NCI-H1092 treated with DMSO at 0.1 percent for 48 hours (cell line): ENCODE results near the gene PTPRN2.
"Not testable (repeated sequence)": the region's sequence is repeated elsewhere in the genome, so short reads cannot be mapped to it uniquely, and the experiment has no call there.

Experiments used
- DNase-seq: peaks from one replicate; lab custom pipeline; 2025; lab: John Stamatoyannopoulos, UW

The PTPRN2 gene

DNA sequence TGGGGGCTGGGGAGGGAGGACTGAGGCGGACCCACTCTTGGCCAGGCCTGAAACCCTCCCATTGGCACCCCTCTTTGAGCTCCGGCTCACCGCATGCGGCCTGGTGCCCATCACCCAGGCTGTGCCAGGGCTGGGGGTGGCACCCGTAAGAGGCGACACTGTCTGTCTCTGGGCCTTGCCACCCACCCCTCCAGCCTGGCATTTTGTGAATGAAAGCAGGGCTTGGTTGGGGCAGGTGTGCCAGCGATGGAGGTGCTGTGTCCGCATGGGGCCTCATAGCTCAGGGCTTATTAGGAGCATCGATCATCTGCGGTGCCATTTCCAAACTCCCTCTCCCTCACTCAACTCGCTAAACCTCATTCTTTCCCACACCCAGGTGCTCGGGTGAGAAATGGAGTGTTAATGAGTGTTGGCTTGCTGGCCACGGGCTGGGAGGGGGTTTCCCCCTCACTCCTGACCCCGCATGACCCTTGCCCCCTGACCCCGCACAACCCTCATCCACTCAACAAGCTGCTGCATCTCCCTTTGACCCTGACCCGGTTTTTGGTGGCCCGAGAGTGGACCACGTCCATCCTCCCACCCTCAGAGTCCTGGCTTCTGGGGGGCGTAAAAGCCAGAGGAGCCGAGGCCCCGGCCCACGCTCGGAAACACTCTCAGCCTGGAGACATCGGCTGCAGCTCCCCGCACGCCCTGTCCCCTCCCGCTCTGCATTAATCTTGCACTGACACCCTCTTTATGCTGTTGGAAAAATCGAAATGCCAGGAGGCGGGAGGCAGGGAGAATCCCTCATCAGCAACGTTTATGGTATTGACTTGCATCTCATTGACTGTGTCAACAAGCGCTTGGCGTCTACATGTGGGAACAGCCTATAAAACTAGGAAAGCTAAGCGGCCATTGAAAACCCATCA, 1089.6 kb downstream of the PTPRN2 start:
- DNase-seq: no peak

DNA sequence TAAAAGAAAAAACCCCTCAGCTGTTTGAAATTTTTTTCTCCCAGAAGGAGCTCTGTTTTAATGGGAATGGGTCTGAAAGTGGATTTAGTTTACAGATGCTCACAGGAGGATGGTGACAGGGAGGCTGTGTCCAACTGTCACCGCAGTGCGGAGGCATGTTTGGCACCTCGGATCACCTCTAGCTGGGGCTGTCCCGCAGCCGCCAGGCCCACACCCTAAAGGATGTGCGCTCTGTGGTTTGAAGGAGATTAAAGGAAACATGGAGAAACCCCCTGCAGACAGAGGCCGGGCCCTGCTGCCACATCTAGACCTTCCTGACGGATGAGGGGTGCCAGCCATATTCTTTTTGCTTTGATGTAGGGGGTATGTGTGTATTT, 1090.3 kb downstream of the PTPRN2 start:
- no peak for DNase-seq

DNA sequence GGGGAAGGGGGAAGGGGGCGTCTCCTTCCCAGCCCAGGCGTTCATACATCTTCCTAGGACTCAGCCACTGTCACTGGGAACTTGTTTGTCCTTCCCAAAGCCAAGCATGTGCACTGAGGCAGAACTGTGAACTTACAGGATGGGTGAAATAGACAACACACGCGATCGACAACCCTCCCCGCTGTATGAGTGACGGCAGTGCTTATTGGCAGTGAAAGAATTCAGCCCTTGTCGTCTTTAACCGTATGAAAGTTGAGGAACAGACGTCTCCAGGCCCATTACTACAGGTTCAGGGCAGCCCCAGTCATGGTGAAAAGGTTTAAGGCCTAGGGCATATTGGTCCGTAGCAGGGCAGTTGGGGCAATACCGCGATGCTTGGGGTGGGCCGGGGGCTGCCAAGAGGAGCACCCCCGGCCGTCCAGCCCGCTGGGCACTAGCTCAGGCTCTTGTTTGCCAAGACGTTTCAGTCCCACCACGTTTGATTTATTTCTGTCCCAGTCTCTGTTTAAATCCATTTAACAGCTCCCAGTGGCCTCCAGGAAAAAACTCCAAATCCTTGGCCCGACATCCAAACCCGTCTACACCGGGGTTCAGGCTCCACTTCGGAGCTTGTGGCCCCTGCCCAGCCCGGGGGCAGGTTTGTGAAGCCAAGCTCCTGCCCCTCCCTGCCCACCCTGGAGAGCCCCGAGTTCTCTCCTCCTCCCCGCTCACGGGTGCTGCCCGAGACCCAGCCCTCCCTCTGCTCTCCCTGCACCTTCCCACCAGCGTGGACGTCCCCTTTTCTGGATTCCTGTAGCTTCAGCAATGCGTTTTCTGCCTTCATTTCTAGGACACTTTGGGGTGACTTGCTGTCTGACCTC, 1091.0 kb downstream of the PTPRN2 start:
- no peak for DNase-seq

DNA sequence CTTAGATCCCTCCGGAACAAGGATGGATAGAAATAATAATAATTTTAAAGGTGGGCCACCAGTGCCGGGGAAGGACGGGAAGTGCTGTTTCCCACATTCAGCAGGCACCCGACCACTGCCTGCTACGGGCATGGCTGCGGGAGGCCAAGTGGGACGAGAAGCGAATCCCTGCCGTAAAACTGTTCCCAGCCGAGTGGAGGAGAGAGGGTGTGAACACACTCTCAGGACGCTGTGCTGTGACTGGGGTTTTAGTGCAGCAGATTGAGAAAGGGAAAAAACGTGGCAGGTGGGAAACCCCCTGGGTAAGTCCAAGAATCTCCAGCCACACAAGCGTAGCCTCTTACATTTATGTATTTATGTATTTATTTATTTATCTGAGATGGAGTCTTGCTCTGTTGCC, 1092.0 kb downstream of the PTPRN2 start:
- no peak for DNase-seq

DNA sequence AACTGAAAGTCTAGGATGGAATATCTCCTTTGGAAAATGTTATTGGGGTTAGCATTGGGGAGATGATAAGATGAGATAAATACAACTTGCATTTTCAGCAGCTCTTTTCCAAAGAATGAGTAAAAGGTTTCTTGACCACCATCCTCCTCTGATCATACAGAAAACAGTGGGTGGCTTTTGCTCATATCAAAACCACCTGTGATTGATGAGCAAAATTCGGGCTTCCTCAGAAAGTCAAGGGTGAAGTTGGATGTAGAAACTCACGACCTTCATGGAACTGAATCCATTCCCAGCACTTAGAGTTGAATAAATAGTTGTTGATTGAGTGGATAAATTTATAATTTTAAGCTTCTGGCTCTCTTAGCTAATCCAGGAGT, 1092.5 kb downstream of the PTPRN2 start:
- DNase-seq: no peak

DNA sequence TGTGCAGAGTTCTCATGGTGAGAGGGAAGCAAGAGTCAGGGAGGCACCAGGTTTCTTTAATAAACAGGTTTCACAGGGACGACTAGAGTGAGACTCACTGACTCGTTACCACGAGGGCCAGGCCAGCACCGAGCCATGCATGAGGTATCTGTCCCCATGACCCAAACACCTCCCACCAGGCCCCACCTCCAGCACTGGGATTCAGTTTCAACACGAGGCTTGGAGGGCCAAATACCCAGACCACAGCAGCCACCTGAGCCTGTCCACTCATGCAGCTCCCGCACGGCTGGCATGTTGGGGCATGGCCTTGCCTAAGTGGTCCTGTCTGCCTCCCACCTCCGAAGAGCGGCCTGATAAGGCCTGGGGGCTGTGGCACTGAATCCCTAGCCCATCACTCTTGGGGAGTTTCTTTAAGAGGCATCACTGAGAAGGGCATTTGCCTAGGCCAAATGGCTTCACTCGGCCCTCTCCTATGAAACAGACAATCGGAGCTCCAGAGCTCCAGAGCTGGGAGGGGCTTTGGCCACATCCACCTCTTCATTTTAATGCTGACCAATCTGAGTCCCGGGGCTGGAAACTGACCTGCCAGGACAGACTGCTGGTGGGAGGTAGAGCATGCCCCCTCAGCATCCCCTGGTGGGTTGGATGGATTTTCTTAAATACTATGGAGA, 1093.0 kb downstream of the PTPRN2 start:
- no peak for DNase-seq

DNA sequence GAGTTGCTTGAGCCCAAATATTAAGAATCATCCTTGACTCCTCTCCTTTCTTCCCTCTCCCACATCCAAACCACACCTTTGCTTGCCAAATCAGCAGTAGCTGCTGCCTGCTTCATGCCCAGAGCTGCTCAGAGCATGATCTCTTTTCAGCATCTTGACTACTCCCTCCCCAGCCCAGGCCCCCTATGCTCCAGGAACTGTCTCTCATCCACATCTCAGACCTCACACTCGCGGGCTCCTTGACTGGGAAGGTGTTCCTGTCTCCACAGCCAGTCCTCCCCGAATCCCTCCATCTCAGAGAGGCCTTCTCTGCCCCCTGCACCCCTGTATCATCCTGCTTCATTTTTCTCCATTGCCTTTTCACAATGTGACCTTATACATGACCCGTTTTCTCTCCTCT, 1093.8 kb downstream of the PTPRN2 start:
- no peak for DNase-seq

DNA sequence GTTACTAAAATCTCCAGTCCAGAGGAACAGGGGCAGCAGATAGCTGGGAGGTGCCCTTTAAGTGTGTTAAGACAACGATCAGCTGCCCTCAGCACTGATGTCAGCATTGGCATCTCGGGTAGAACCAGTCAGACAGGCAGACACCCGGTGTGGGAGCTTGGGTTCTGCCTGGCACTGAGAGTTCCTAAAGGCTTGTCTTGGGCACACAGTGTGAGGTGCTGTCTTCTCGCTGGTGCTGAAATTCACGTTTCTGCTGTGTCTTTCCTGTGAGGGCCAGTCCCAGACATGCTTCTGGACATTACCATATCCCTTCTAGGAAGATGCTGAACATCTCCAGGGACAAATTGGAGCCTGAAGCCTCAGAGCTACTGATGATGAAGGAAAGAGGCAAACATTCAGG, 1094.6 kb downstream of the PTPRN2 start:
- DNase-seq: no peak

DNA sequence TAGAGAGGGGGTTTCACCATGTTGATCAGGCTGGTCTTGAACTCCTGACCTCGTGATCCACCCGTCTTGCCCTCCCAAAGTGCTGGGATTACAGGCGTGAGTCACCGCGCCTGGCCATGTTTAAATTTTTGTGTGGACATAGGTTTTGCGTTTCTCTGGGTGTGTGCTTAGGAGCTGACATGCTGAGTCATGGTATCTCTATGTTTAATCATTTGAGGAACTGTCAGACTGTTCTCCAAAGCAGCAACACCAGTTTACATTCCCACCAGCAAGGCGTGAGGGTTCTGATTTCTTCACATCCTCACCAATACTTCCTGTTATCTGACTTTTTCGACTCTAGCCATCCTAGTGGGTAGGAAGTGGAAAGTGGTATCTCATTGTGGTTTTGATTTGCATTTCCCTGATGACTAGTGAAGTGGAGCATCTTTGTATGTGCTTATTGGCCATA, 1097.1 kb downstream of the PTPRN2 start:
- DNase-seq: no peak

DNA sequence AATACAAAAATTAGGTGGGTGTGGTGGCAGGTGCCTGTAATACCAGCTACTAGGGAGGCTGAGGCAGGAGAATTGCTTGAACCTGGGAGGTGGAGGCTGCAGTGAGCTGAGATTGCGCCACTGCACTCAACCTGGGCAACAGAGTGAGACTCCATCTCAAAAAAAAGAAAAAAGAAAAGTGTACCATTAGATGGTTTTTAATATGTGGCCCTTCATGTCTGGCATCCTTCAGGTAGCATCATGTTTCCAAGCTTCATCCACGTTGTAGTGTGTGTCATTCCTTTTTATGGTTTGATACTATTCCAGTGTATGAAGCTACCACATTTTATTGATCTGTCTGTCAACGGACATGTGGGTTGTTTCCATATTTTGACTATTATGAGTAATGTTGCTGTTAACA, 1097.8 kb downstream of the PTPRN2 start:
- not testable (repeated sequence) for DNase-seq
